Hindlimb muscle (tissue), 1 donor: Measurements from ENCODE around the gene TARBP1. TPM values are rescaled to one million over a fixed set of nuclear protein-coding genes. Genes with fewer than 3 reads are reported as not detected.
"Not testable (repeated sequence)": the region's sequence is repeated elsewhere in the genome, so short reads cannot be mapped to it uniquely, and the experiment has no call there.

Experiments used
- DNase-seq: peaks from one replicate; pipeline ENCODE4 v3.0.0-alpha.2; 2013
- polyA plus RNA-seq: library from polyadenylated mRNA; unstranded; fragments of 120-200 nt; gene quantifications from one replicate; pipeline ENCODE4 v1.2.1, GENCODE V29; 2013; ENCODE audit not compliant: insufficient read length

The TARBP1 gene
- polyA plus RNA-seq, 1 donor, result 29.6 TPM

- not testable (repeated sequence) for DNase-seq
Observed at GRCh38 chr1:234504251-234504650, 25.3 kb upstream of the TARBP1 start.

GRCh38 chr1:234503193-234504050 lies 24.4 kb upstream of the TARBP1 start:
- no peak for DNase-seq

DNA sequence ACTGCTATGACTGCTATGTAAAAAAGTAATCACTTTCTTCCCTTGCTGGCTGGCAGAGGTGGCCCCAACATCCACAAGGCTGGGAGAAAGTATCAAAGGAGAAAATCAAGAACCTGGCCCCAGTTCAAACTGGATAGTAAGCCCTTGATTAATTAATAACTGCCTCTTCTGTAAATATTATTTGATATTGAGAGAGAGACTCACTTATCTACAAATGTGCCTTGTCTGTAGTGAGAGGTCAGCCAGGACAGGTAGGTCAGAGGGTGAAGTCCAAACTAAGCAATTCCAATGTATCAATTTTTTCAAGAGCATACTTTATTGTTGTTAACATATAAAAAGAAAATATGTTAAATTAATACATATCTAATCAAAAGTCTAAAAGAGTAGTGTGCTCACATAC lies 23.8 kb upstream of the TARBP1 start:
- DNase-seq, result no peak

DNA sequence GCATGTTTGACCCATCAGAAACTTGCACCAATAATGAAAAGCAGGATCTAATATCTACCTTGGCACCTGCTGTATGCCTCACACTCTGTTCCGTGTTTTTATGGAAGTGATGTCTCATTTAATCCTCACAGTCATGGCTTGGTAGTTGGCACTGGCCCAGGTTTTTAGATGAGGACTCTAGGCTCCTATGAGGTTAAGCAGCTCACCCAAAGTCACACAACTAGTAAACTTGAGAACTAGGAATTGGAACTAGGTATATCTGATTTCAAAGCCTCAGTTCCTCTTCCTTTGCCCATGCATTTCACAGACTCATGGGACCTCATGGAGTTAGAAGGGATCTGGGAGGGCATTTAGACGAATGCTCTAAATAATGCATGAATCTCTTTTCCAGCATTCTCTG lies 21.3 kb upstream of the TARBP1 start:
- DNase-seq, result no peak

- DNase-seq, result no peak
Observed at GRCh38 chr1:234499943-234500245, 20.9 kb upstream of the TARBP1 start.

- DNase-seq, result peak; percentile 92
Observed at GRCh38 chr1:234499119-234499942, 20.4 kb upstream of the TARBP1 start.

DNA sequence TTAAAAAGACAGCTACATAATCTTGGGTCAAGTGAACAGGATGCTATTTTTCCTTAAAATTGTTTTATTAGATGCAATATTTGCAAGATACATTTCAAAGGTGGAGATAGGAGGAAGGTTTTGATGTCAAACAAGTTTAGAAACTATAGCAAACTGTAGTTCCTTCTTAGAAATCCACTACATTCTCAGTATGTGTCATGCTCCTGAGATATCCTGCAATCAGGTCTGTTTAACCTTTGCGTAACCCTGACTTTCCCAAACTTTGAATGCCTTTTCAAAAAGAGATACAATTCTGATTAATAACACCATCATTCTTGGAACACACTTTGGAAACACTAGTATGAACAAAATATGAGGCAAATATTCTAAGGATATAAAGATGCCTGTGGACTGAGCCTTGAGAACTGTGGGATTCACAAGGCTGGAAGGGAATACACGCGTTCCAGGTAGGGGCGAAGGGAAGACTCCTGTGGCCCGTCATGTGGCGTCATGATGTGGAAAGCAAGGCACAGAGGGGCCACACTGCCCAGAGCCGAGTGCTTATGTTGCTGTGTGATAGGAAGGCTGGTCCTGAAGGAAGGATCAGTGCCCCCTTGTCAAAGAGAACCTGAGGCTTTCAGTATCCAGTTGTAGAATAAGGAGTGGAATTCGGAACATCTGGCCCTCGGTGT lies 19.6 kb upstream of the TARBP1 start:
- no peak for DNase-seq

- no peak for DNase-seq
Observed at GRCh38 chr1:234497589-234497988, 18.6 kb upstream of the TARBP1 start.

- no peak for DNase-seq
Observed at GRCh38 chr1:234495231-234495990, 16.4 kb upstream of the TARBP1 start.

GRCh38 chr1:234494049-234494448 lies 15.1 kb upstream of the TARBP1 start:
- no peak for DNase-seq

DNA sequence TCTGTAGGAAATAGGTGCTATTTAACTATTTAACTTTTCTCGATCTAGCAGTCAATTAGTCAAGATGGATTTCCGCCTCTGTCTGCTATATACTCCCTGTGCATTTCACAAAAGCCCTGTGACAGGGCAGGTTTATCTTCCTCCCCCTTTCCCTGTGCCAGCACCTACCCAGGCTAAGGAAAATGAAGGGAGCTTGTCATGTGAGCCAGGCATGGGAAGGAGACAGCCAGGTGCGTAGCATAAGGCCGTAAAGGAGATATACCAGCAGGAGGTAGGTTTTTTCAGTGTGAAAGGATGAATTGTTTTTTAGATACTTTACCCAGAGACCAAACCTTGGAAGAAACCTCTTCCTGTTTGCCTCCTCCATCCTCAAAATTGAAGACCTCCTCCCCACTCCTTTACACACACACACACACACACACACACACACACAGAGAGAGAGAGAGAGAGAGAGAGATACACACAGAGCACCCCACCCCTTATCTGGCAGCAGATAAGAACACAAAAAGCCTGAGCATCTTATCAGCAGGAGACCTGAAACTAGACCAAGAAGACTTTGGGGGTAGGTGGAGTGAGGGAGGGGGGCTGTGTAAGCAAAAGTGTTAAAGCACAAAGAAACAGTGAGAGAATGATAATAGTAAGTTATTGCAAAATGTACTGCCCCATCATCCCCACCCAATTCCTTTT lies 12.0 kb upstream of the TARBP1 start:
- no peak for DNase-seq

DNA sequence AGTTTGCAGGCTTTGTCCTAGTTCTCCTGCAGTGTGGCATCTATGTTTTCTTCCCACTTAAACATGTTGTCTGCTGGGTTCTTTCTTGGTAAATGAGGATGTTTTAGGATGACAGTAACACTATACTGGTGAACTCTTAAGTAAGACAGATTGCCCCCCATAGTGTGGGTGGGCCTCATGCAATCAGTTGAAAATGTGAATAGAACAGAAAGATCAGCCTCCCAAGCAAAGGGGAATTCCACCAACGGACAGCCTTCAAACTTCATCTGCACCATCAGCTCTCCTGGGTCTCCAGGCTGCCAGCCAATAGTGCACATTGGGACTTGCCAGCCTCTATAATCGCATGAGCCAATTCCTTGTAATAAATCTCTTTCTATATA lies 10.7 kb upstream of the TARBP1 start:
- DNase-seq, result no peak

DNA sequence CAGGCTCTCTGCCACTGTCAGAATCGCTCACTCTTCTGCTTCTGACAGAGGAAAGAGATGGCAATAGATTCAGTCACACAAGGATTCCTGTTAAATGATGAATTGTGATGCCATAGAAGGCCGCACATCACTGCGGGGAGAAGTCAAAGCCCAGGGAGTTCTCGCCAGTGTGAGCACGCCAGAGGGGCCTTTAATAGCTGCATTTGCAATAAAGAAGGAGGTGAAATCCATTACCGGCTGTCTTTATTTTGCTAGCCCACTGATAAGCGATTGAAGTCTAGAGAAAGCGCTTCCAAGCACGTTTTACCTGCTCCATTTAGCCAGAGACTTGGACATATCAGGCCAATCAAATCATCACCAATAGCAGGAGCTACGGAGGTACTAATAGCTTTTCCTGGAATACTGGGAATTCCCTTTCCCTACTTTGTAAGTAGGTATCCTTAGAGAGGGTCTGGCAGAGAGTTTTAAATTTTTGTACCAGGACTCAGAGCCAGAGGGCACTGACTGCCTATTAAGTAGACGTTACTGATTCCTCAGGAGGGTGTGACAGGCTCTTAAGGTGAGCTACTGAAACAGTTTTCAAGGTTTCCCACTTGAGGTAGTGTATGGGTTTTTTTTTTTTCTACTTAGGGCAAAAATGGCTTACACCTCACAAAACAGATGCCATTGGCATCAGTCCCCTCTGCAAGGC lies 10.2 kb upstream of the TARBP1 start:
- no peak for DNase-seq

DNA sequence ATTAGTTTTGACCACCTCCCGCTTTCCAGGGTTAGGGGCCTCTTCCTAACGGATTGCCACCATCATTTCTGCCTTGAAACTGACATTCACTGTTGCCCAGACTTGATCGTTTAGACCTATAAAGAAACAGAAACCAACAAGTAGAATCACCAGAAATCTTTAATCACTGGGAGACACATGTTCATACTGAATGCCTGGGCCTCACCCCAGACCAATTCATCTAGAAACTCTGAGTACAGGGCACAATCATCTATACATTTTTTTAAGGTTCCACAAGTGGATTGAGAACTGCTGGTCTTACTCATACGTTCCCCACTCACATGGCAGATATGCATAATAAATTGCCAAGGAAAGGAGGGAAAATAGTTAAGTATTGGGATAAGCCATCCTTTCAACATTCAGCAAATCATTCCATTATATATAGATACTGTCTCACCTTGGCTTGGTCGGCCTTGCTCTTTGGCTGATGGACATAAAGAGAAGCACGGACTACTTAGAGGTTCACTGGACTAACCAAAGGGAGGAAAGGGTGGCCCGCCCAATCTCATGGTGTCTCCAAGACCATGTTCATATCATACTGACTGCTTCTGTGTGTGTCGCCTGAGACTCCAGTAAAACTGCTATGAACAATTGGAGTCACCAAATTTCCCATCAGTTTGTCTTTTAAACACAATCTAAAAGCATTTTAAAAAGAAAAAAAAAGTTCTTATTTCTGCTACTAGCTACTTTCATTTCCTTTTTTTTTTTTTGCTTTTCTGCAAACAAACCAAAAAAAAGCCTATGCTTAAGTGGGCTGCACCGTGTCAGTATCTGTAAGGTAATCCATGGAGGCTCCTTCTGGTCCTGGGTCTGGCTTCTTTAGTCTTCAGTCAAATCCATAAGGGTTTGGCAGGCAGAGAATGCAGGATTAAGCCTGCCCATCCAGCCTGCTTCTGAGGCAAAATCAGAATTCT lies 9.4 kb upstream of the TARBP1 start:
- no peak for DNase-seq

- DNase-seq, result peak; percentile 79
Observed at GRCh38 chr1:234486858-234487840, 8.2 kb upstream of the TARBP1 start.

GRCh38 chr1:234484991-234485739 lies 6.2 kb upstream of the TARBP1 start:
- no peak for DNase-seq

GRCh38 chr1:234484218-234484617 lies 5.2 kb upstream of the TARBP1 start:
- DNase-seq, result no peak

- no peak for DNase-seq
Observed at GRCh38 chr1:234481771-234482170, 2.8 kb upstream of the TARBP1 start.
